HG03039 (cell line): Measurements from ENCODE around the gene HIC1.

Experiments
- ATAC-seq: cut with Tn5 transposase; IDR thresholded peaks from one replicate; pipeline ENCODE4 v1.9.1; 2021; ENCODE audit warnings: mild to moderate bottlenecking, moderate library complexity; ENCODE audit not compliant: unreplicated experiment

HIC1 gene

GRCh38 chr17:2059547-2060384 lies 4.9 kb downstream of the HIC1 start:
- no peak for ATAC-seq

DNA sequence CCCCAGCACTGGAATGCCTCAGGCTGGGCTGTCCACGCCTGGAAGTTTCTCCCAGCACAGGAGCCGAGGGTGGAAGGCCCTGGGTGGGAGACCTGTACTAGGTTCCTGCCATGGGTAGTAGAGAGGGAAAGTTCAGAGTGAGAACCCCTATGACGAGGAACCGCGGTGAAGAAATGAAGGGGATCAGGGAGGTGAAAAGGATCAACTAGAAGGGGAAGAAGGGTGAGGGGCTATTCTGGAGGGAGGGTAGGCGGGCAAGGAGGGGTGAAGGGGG lies 5.4 kb downstream of the HIC1 start:
- ATAC-seq, result no peak

GRCh38 chr17:2060681-2061440 lies 6.0 kb downstream of the HIC1 start:
- ATAC-seq, result no peak

- ATAC-seq, result no peak
Observed at GRCh38 chr17:2061441-2061958, 6.6 kb downstream of the HIC1 start.

- ATAC-seq, result no peak
Observed at GRCh38 chr17:2062571-2063183, 7.8 kb downstream of the HIC1 start.

DNA sequence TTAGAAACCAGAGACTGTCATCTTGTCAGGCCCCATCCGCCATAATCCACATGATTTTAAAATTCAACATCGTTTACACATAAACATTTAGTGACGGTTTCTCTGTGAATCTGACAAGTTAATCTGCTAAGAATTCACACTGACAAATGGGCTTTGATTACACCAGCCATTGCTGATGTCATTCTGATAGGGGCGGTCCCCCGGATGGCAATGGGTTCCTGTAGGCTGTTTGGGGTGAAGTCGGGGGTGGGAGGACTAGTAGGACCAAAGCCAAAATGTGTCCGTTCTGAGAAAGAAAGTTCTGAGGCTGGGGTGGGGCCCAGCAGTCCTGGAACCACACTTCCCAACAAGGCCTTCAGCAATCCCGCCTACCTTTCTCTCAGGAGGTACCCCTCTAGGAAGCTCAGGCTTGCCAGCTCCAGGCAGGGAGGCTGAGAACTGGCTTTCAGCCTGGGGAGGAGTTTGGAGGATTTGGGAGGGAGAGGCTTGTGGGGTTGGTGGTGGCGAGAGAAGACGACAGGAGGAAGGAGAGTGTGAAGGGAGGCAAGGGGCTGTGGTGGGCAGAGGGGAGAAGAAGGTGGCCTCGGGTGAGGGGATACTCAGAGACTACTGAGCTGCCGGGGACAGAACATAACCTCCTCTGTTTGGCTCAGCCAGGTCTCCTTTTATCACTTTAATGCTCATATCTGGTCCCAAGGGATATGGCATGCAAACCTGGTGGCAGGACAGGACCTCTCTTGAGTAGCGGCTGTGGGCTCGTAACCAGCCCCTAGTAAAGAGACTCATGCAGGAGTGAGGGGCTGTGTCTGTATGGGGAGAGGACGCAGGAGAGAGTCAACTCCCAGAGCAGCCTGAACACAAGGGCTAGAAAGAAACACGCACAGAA lies 8.6 kb downstream of the HIC1 start:
- no peak for ATAC-seq

- ATAC-seq, result no peak
Observed at GRCh38 chr17:2064147-2064489, 9.2 kb downstream of the HIC1 start.

DNA sequence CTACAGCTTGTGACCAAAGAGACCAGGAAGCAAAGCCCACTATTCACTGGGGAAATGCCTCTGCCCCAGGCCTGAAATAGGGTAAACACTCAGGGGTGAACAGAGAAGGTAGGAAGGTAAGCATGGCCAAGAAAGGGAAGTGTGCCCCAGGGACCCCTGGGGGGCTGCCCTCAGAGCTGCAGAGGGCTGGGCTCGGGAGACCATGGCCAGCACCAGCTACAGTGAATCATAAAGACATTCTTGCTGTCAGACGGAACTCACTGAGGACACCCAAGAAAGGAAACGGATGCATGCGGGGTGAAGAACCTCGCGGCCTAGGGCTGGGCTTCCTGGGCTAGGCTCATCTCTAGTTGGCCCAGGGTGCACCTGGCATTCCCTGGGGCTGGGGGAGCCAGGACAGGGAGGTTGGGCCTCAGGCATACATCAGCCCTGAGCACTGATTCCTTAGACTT lies 9.6 kb downstream of the HIC1 start:
- no peak for ATAC-seq

DNA sequence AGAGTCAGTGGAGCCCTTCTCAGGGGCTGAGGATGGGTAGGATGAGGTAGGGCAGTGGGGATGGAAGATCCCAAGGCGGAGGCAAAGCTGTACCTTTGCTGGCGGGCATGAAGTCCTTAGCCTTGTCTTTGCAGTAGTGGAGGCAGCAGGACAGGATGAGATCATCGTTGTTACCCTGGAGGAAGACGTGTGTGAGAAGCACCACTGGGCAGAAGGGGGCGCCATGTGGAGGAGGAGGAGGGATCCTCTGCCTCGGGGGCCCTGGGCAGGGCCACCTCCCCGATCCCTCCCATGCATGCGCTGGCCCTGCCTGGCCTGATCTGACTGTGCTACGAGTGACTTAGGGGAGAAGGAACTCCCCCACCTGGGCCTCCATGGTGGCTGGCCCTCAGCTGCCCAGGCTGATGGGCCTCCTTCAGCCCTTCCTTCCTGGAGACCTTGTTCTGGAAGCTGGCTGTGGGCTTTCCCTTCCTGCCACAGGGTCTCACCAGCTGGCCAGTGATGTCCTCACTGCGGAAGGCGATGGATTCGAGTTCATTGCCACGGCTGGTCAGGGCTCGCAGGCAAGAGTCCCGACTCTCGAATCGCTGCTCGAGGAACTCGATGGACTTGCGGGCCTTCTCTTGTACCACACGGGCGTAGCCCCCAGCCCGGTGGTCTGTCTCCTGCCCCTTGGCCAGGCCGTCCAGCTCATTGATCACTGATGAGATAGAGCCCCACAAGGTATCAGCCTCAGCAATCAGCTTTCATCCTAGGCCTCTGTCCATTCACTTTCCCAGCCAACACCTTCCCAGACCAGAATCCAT lies 10.3 kb downstream of the HIC1 start:
- no peak for ATAC-seq

DNA sequence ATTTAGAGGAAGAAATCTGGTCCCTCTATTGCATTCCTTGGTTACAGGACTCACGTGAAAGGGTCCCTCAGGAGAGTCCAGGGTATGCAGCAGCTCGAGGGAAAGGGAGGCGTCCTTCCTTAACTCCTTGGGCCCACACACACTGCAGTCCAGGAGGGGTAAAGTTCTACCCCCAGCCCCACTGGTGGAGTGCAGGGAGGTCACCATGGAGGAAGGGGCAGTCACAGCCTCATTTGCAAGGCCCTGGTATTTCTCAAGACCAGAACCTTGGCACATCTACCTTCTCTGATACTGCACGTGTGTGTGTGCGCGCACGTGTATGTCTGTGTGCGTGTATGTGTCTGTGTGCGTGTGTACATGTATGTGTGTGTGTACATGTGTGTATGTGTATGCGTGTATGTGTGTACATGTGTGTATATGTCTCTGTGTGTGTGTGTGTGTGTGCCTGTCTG lies 11.1 kb downstream of the HIC1 start:
- no peak for ATAC-seq

DNA sequence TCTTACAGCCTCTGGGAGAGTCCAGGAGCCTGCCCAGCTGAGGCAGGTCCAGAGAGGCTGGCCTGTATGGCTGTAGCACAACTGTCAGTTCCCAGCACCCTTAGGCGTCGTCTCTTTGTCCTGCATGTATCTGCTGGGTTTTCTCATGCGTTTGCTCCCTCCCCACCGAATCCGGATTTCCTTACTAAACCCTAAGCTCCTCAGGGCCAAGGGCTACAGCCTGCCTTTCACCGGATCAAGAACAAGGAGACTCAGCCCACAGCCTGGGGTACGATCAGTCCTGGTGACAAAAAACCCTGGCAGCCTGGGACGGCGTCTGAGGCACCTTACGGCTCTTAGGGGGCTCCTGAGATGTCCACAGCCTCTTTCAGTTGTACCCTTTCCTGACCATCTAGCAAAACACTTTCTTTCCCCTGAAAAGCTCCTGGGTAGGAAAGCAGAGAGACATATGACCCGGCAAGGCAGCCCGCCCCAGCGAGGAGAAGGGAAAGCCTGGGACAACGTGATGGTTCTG lies 12.2 kb downstream of the HIC1 start:
- ATAC-seq, result no peak

GRCh38 chr17:2067608-2068024 lies 12.7 kb downstream of the HIC1 start:
- no peak for ATAC-seq

DNA sequence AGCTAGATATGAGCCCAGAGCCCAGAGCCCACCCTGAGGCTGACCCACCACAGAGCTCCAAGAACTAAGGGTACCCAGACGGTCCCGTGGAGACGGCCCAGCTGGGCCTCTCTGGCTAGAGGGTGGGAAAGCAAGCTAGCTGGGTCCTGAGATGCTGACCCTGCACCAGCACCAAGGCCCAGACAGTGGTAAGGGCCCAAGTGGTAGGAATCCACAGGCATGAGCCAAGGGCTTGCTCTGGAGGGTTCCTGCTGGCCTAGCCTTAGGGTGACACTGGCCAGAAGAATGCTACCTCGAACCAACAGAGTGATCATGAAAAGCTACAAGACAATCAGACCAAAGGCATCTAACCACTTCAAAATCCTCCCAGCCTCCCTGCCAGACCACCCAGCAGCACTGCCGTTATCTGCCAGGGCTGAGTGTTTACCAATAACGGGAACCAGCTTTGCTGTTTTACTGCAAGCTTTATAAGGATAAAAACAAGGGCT lies 13.2 kb downstream of the HIC1 start:
- no peak for ATAC-seq

- no peak for ATAC-seq
Observed at GRCh38 chr17:2068519-2069051, 13.7 kb downstream of the HIC1 start.

DNA sequence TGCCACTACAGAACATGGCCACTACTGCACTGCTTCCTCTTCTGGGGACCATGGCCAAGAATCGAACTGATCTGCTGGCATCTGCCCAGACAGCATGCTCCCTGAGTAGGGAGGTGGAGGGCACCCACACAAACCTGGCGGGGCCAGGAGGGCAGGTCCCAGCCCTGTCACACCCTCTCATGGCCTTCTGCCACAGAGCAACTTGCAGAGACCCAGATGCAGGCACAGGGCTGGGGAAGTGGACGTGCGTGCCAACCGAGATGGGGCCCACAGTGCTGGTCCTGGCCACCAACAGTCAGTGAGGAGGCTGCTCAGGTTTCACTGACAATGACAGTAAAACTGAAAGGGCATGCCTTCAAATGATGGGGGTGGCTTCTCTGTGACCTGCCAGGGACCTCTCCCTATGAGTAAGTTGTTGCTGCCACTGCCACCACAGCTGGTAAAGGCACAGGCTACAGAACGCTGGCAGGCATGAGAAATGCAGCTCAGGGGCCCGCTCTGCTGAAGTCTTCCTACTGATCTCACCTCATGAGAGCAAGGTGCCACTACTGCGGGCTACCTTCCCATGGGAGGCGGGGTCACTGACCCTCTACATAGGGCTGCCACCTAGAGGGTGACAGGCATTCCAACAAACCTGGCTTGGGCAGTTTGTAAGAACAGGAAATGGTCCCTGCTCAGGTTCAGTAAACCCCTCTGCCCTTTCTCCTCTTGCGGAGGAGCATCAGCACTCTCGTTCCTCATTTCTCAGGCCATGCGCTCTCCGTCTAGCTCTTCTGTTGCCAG lies 15.5 kb downstream of the HIC1 start:
- peak; percentile 71 for ATAC-seq

GRCh38 chr17:2071024-2071385 lies 16.1 kb downstream of the HIC1 start:
- no peak for ATAC-seq

DNA sequence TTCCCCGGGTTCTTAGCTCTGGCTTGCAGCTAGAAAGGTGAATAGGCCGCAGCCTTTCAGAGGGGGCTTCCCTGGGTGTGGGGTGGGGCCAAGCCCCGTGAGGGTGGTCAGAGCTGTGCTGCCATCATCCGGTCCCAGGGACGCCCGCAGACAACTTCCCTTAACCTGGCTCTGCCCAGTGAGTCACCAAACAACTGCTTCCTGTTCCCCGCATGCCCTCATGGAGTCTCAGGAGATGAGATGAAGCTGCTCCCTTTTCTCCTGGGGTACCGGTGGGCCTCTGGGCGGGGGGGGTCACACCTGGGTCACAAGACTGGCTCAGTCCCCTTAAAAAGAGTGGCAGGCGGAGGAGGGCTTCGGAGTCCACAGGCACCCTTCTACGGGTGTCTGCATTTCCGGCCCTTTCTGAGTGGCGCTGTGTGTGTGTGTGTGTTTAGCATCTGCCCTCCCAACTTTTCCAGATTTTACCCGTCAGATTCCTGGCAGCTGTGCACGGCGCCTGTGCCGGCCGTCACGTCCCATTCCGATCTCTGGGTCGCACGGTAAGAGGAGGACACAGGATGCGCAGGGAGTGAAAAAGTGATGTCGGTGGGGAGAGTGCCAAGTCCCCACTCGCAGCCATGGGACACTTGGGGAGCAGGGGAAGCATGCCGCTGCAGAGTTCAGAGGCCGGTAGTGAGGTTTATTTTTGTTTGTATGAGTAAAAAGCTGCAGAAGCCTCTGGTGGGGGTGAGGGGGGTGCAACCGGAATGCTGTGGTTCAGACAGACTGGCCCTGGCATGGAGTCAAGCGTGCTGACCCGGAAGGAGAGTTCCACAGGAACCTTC lies 16.8 kb downstream of the HIC1 start:
- ATAC-seq, result no peak

DNA sequence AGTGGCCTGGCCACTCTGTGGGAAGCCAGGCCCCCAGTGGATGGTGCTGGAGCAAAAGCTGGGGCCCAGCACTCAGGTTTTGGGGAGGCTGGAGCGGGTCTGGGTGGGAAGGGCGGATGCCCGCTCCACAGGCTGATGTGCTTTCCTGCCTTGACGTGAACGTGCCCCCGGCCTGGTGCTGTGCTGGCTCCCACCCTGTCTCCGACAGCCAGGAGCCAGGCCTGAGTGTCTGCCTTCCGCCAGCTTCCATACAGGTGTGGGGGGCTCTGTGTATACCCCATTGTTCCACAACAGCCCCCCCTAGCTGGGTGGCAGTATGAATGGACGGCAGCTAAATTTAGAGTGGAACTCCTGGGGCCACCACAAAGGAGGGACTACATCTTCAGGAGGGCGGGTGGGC lies 20.0 kb downstream of the HIC1 start:
- no peak for ATAC-seq
